T47D (cell line): ENCODE results near the gene ZNF224.

Experiments used
- DNase-seq, 2 experiments: peaks; one replicate each; pipeline versions ENCODE4 v3.0.0 to v3.0.0-alpha.2; 2011 to 2012; ENCODE audit warnings: low read depth in 1 of 2, low spot score in 1 of 2
- JUND ChIP-seq: IDR thresholded peaks from 2 replicates; pipeline ENCODE4 v1.6.1; 2012; ENCODE audit warnings: low read depth
- in situ Hi-C: cut with HindIII; loops from 2 replicates; pipeline ENCODE4 v1.10.0; 2016; ENCODE audit warnings: low sequenced_read_pairs, low pct_unique_long_range_greater_than_20kb

The ZNF224 gene

GRCh38 chr19:44093931-44094765 is at the start of gene ZNF224:
Gene ZNF224 (plus strand): TSS chr19:44094361. CDS start chr19:44097874, 3,513 bp downstream.
- TF ChIP-seq JUND = no peak
- DNase-seq = peak; percentile 54 to 91
- in situ Hi-C loops = no loop called here

- DNase-seq = no peak
- in situ Hi-C loops = no loop called here
- TF ChIP-seq JUND = no peak
Observed at GRCh38 chr19:44050740-44051649, 43.2 kb upstream of the ZNF224 start.

GRCh38 chr19:44051650-44052402 is 42.3 kb upstream of the ZNF224 start, which contains the start of gene ZNF223:
Gene ZNF223 (plus strand): TSS chr19:44052036. CDS start chr19:44055177, 3,141 bp downstream.
- DNase-seq = peak; percentile 85 to 97
- no peak for TF ChIP-seq JUND
- in situ Hi-C loops = no loop called here

GRCh38 chr19:44055870-44056269 is 38.3 kb upstream of the ZNF224 start:
- DNase-seq = no peak

GRCh38 chr19:44059229-44059628 is 34.9 kb upstream of the ZNF224 start:
- no peak for TF ChIP-seq JUND
- in situ Hi-C loops = no loop called here
- no peak for DNase-seq

More at GRCh38 chr19:44055870-44056269, 38.3 kb upstream of the ZNF224 start:
- no peak for TF ChIP-seq JUND
- in situ Hi-C loops = no loop called here

GRCh38 chr19:44061038-44061437 is 33.1 kb upstream of the ZNF224 start:
- TF ChIP-seq JUND = no peak
- no peak for DNase-seq
- in situ Hi-C loops = no loop called here

- in situ Hi-C loops = no loop called here
- no peak for TF ChIP-seq JUND
- DNase-seq = no peak
Observed at GRCh38 chr19:44066305-44066704, 27.9 kb upstream of the ZNF224 start.

GRCh38 chr19:44069415-44069814 is 24.7 kb upstream of the ZNF224 start:
- no peak for DNase-seq
- TF ChIP-seq JUND = no peak
- in situ Hi-C loops = no loop called here

GRCh38 chr19:44071824-44072542 is 22.2 kb upstream of the ZNF224 start, which contains the start of gene ZNF284:
Gene ZNF284 (plus strand): TSS chr19:44072159. CDS start chr19:44076390, 4,231 bp downstream.
- in situ Hi-C loops = no loop called here
- TF ChIP-seq JUND = no peak
- peak; percentile 68 to 91 for DNase-seq

- in situ Hi-C loops = no loop called here
- TF ChIP-seq JUND = no peak
- DNase-seq = no peak
Observed at GRCh38 chr19:44072543-44073401, 21.4 kb upstream of the ZNF224 start.

- TF ChIP-seq JUND = no peak
- no peak for DNase-seq
- in situ Hi-C loops = no loop called here
Observed at GRCh38 chr19:44076325-44076724, 17.8 kb upstream of the ZNF224 start.
